Mucosa of descending colon (tissue), 3 donors: Measurements from ENCODE around the gene HARS2. TPM values are rescaled to one million over a fixed set of nuclear protein-coding genes. Genes with fewer than 3 reads are reported as not detected.
"Not testable (repeated sequence)": the region's sequence is repeated elsewhere in the genome, so short reads cannot be mapped to it uniquely, and the experiment has no call there.

Experiments used
- ATAC-seq: fragments of 200-7000 bp; cut with Tn5 transposase; one replicate; pipeline ENCODE4 v1.9.1; 2020; ENCODE audit warnings: mild to moderate bottlenecking, moderate library complexity
- DNase-seq, 3 donors: peaks; one replicate each; pipeline ENCODE4 v3.0.0-alpha.2; 2020
- H3K36me3 ChIP-seq: fragments of 200-600 bp; one replicate; pipeline ENCODE4 v1.8.0; 2021; ENCODE audit warnings: low read depth, mild to moderate bottlenecking
- H3K4me1 ChIP-seq: fragments of 200-600 bp; one replicate; pipeline ENCODE4 v1.8.0; 2021; ENCODE audit warnings: low read depth, mild to moderate bottlenecking
- H3K4me3 ChIP-seq: fragments of 200-600 bp; one replicate; pipeline ENCODE4 v1.8.0; 2021; ENCODE audit warnings: mild to moderate bottlenecking
- H3K9me3 ChIP-seq: fragments of 200-600 bp; one replicate; pipeline ENCODE4 v1.8.0; 2021; ENCODE audit warnings: mild to moderate bottlenecking
- CTCF ChIP-seq: fragments of 200-600 bp; IDR thresholded peaks from one replicate; pipeline ENCODE4 v1.8.0; 2022; ENCODE audit warnings: antibody characterized with exemption, mild to moderate bottlenecking
- intact Hi-C, 2 donors: fragments of 100-400 bp; cut with DNase I in 1 of 2; cut with micrococcal nuclease in 1 of 2; formaldehyde crosslinking; loops; one replicate each; pipeline versions ENCODE4 v1.11.0 to v1.11.1; 2022; cut with DNase I, micrococcal nuclease
- long read RNA-seq, 2 donors: library from polyadenylated mRNA; unstranded; transcript quantifications; one replicate each; pipeline ENCODE4 v2.0.0, GENCODE V29; 2019 to 2021
- total RNA-seq, 3 donors: library from RNA; stranded (reverse); fragmentation: NEBNext Ultra II Directional in 2 of 3; extraction: Animal tissue kit (Norgen Biotek cat#: 25700) in 2 of 3; gene quantifications; one replicate each; pipeline versions ENCODE4 v1.2.1 to v1.2.4, GENCODE V29; 2021 to 2023
- donor health status: DM: no; HTN: no; CAD: no; lungs with moderate emphysema.
- donor health status: DM: no; HTN: no; CAD: no.
- donor health status: DM: no; HTN: yes; CAD: no.

The HARS2 gene
- total RNA-seq: 10 to 100 TPM; 28.9 to 43.3 (median 39.6) TPM
- long read RNA-seq, donor 1, transcript HARS2-201 (13 exons, 2,510 nt): major isoform, 47 of 69 reads
- long read RNA-seq, donor 1, partial matches to known transcripts: 2 of 69 reads
- long read RNA-seq, donor 1, other reads (novel, unspliced or antisense): 15 of 69 reads
- long read RNA-seq, donor 2, transcript HARS2-201 (13 exons, 2,510 nt): major isoform, 29 of 45 reads
- long read RNA-seq, donor 2, partial matches to known transcripts: 4 of 45 reads
- long read RNA-seq, donor 2, other reads (novel, unspliced or antisense): 12 of 45 reads

GRCh38 chr5:140690941-140691924, at the start of gene HARS2, which contains the start of gene HARS1:
HARS2 (plus strand) TSS chr5:140691455; CDS start chr5:140691649, 194 bp downstream.
HARS1 (minus strand) TSS chr5:140691370; CDS start chr5:140691304, 66 bp downstream.
- Histone ChIP-seq H3K4me3 (peak within 1 kb of the TSS; percentile 50), H3K36me3 (peaks cover 5% of the 10 kb centered on the region), H3K9me3 (no peaks in the 10 kb centered on the region), H3K4me1 (peaks cover 23% of the 10 kb centered on the region)
- peak; percentile 98 for ATAC-seq
- TF ChIP-seq CTCF: no peak
- peak; percentile 93 to 95 (median 93) for DNase-seq
- intact Hi-C loops: no loop called here

- Histone ChIP-seq H3K36me3 (no peaks in the 10 kb centered on the region), H3K4me1 (peaks cover 19% of the 10 kb centered on the region), H3K4me3 (no peak overlapping the region), H3K9me3 (no peaks in the 10 kb centered on the region)
- intact Hi-C loops: no loop called here
- DNase-seq (no peak), ATAC-seq (no peak)
- TF ChIP-seq CTCF: no peak
These were observed 49.5 kb upstream of the HARS2 start for GRCh38 chr5:140641716-140642115.

GRCh38 chr5:140642718-140643117, 48.5 kb upstream of the HARS2 start:
- no peak for TF ChIP-seq CTCF
- H3K9me3 ChIP-seq: no peaks in the 10 kb centered on the region
- no peak for DNase-seq
- no peak overlapping the region for H3K4me3 ChIP-seq
- no peaks in the 10 kb centered on the region for H3K36me3 ChIP-seq
- intact Hi-C loops: no loop called here
- peaks cover 20% of the 10 kb centered on the region for H3K4me1 ChIP-seq
- no peak for ATAC-seq

GRCh38 chr5:140647042-140647419, 44.2 kb upstream of the HARS2 start:
- intact Hi-C loops: no loop called here
- no peak for TF ChIP-seq CTCF
- no peak for DNase-seq
- peak; percentile 38 for ATAC-seq
- H3K36me3 ChIP-seq: peaks cover 9% of the 10 kb centered on the region
- no peaks in the 10 kb centered on the region for H3K9me3 ChIP-seq
- H3K4me1 ChIP-seq: peaks cover 15% of the 10 kb centered on the region
- peak overlapping the region; percentile 85 for H3K4me3 ChIP-seq

GRCh38 chr5:140658870-140659269, 32.4 kb upstream of the HARS2 start:
- peaks cover 4% of the 10 kb centered on the region for H3K4me1 ChIP-seq
- ATAC-seq (no peak), DNase-seq (no peak)
- H3K36me3 ChIP-seq: peaks cover 27% of the 10 kb centered on the region
- H3K9me3 ChIP-seq: no peaks in the 10 kb centered on the region
- H3K4me3 ChIP-seq: no peak overlapping the region
- intact Hi-C loops: no loop called here
- no peak for TF ChIP-seq CTCF

GRCh38 chr5:140660371-140660770, 30.9 kb upstream of the HARS2 start:
- ATAC-seq, H3K9me3 ChIP-seq, intact Hi-C loops, H3K4me3 ChIP-seq, DNase-seq, H3K4me1 ChIP-seq: not testable (repeated sequence)
- H3K36me3 ChIP-seq: peaks cover 27% of the 10 kb centered on the region
